ENCODE results near the gene GARS1. TPM values are rescaled to one million over a fixed set of nuclear protein-coding genes. Genes with fewer than 3 reads are reported as not detected.

The GARS1 gene
- total and polyA plus RNA-seq, 9 of the 15 experiments (the other 6 are each of a cell fraction or from before 2014, with no cell fraction given) = 142 to 769 (median 272) TPM

GRCh38 chr7:30604901-30605300 lies 10.2 kb downstream of the GARS1 start:
- Histone ChIP-seq H3K27ac (ENCODE audit: extremely low read depth, low read depth, low read length) (no peak overlapping the region), H3K9me3 (replicated peaks; ENCODE audit: control insufficient read depth, insufficient read depth, low read depth, low read length) (no peaks in the 10 kb centered on the region), H3K27me3 (ENCODE audit: control insufficient read depth in 2 of 2, insufficient read depth in 2 of 2, low read length in 2 of 2) (no peaks in the 10 kb centered on the region), H3K4me1 (replicated peaks in 1 of 2; ENCODE audit: control insufficient read depth in 2 of 2, insufficient read depth in 2 of 2, low read length in 2 of 2) (no peaks in the 10 kb centered on the region), H3K4me2 (ENCODE audit: insufficient read depth, low read length) (no peak overlapping the region), H4K20me1 (replicated peaks; ENCODE audit: control insufficient read depth, insufficient read depth, low read length) (0 out of 2 replicates have a peak, but pooled peaks cover 3% of the 10 kb centered on the region), H3K9ac (ENCODE audit: insufficient read depth in 1 of 2, low read depth in 2 of 2, low read length in 2 of 2) (no peak overlapping the region), H3K9me1 (ENCODE audit: control insufficient read depth, insufficient read depth, low read length) (no peaks in the 10 kb centered on the region), H3K79me2 (ENCODE audit: control insufficient read depth, insufficient read depth, low read length) (peaks cover 82% of the 10 kb centered on the region), H3K4me3 (no peak overlapping the region), H3K36me3 (ENCODE audit: control insufficient read depth, insufficient read depth, low read length) (peaks cover 92% of the 10 kb centered on the region), H2AFZ (ENCODE audit: low read depth, low read length) (no peak overlapping the region)
- TF ChIP-seq ELK1 (CRISPR knock-in tag; IDR thresholded peaks at IDR 0.05) = no peak
- no peak for TF ChIP-seq TGIF2 (CRISPR knock-in tag; IDR thresholded peaks at IDR 0.05)
- no peak for TF ChIP-seq CTCFL (IDR thresholded peaks at IDR 0.05; ENCODE audit: borderline replicate concordance, insufficient read depth, low read depth, low read length, poor library complexity, severe bottlenecking)
- TF ChIP-seq KDM4B (IDR thresholded peaks at IDR 0.05; ENCODE audit: borderline replicate concordance in 2 of 2, low read depth in 1 of 2) = no peak
- intact Hi-C loops (cut with micrococcal nuclease) (loop anchor here (2.0 kb wide), 1 partner anchor 14 kb away; no protein-coding TSS in a partner anchor), in situ Hi-C loops (cut with MboI) (no loop called here)
- FAIRE-seq (no peak), DNase-seq (ENCODE audit: extremely low read depth in 1 of 4, low spot score in 3 of 4) (no peak), ATAC-seq (peak; percentile 13; the same call in 1 of the 3 replicates)
- ChIA-PET POLR2A (interaction anchor here (1.1 to 2.9 kb wide), 9 partner anchors 8 to 50 kb away, joined by 3 to 19 read pairs (median 5); no protein-coding TSS in a partner anchor), CTCF (ENCODE audit: low intra/inter-chr PET ratio) (no interaction called here)
- WGBS (ENCODE audit: insufficient coverage, low coverage, missing lambda C conversion rate) = 79% methylated on average over 3 of the region's 3 CpGs
- BruUV-seq (replicated peaks) = no TSS peak
